PC-3 (cell line): Measurements from ENCODE around the gene ZNFX1.

Experiments used
- CTCF ChIP-seq: fragments of 300-600 bp; sonication (generic); conservative IDR thresholded peaks from 2 replicates; pipeline ENCODE4 v1.5.1; 2017; ENCODE audit warnings: antibody characterized with exemption, low read depth, mild to moderate bottlenecking, low read length
- EZH2phosphoT487 ChIP-seq: fragments of 300-600 bp; sonication (generic); IDR thresholded peaks from 2 replicates; pipeline ENCODE4 v1.6.1; 2018; ENCODE audit warnings: mild to moderate bottlenecking, antibody characterized with exemption, low read length, borderline replicate concordance

- TF ChIP-seq CTCF, result no peak
- TF ChIP-seq EZH2phosphoT487, result no peak
Measured at GRCh38 chr20:49248879-49249665, 28.8 kb downstream of the ZNFX1 start.
